HFFc6 (cell line): ENCODE results near the gene APOL5. TPM values are rescaled to one million over a fixed set of nuclear protein-coding genes. Genes with fewer than 3 reads are reported as not detected.
"Not testable (repeated sequence)": the region's sequence is repeated elsewhere in the genome, so short reads cannot be mapped to it uniquely, and the experiment has no call there.

ENCODE experiments used
- DNase-seq: peaks from one replicate; pipeline ENCODE4 v3.0.0-alpha.2; 2018
- H3K27ac Mint-ChIP-seq: 2 replicates; pipeline ENCODE4 v1.8.0; 2020; ENCODE audit warnings: mild to moderate bottlenecking, mixed read lengths
- H3K27me3 Mint-ChIP-seq: 2 replicates; pipeline ENCODE4 v1.8.0; 2021; ENCODE audit warnings: mild to moderate bottlenecking, moderate library complexity, mixed read lengths; ENCODE audit not compliant: insufficient read depth
- H3K36me3 Mint-ChIP-seq: 2 replicates; pipeline ENCODE4 v1.8.0; 2021; ENCODE audit warnings: low read depth, mixed read lengths
- H3K4me1 Mint-ChIP-seq: 2 replicates; pipeline ENCODE4 v1.8.0; 2020; ENCODE audit warnings: low read depth, mixed read lengths
- H3K4me3 Mint-ChIP-seq: 2 replicates; pipeline ENCODE4 v1.8.0; 2020; ENCODE audit warnings: mild to moderate bottlenecking, moderate library complexity, mixed read lengths
- H3K9me3 Mint-ChIP-seq: 2 replicates; pipeline ENCODE4 v1.8.0; 2020; ENCODE audit warnings: mild to moderate bottlenecking, mixed read lengths
- long read RNA-seq: library from polyadenylated mRNA; unstranded; transcript quantifications from one replicate; pipeline ENCODE4 v2.0.0, GENCODE V29; 2019
- total RNA-seq, 6 experiments: library from RNA; stranded (reverse); fragmentation: NEBNext Ultra II Directional; extraction: Animal tissue kit (Norgen Biotek cat#: 25700); gene quantifications; 2 replicates in 1 of 6; 3 replicates in 5 of 6; pipeline ENCODE4 v1.2.3, GENCODE V29; 2021
- TF ChIP-seq, protein P1 (sequence below): fragments of 200-600 bp; sonication (generic); IDR thresholded peaks from 2 replicates; pipeline ENCODE4 v1.5.0; 2021; ENCODE audit warnings: antibody characterized with exemption, mild to moderate bottlenecking

APOL5 gene, protein sequence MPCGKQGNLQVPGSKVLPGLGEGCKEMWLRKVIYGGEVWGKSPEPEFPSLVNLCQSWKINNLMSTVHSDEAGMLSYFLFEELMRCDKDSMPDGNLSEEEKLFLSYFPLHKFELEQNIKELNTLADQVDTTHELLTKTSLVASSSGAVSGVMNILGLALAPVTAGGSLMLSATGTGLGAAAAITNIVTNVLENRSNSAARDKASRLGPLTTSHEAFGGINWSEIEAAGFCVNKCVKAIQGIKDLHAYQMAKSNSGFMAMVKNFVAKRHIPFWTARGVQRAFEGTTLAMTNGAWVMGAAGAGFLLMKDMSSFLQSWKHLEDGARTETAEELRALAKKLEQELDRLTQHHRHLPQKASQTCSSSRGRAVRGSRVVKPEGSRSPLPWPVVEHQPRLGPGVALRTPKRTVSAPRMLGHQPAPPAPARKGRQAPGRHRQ
- not detected for total RNA-seq
- long read RNA-seq = 0 reads

DNA sequence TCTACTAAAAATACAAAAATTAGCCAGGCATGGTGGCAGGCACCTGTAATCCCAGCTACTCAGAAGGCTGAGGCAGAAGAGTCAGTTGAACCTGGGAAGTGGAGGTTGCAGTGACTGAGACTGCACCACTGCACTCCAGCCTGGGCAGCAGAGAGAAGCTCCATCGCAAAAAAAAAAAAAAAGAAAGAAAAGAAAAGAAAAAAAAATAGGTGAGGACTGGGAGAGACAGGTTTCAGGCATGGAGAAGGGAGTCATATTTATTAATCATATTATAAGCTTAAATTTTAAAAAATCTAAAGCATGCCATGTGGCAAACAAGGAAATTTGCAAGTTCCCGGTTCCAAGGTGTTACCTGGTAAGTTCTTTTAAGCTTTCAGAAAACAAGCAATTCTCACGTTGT, at the start of gene APOL5:
APOL5 (plus strand) TSS at position 301 of the 400 bp plus-strand sequence; CDS start at position 301, 0 bp downstream.
- TF ChIP-seq, protein P1, sequence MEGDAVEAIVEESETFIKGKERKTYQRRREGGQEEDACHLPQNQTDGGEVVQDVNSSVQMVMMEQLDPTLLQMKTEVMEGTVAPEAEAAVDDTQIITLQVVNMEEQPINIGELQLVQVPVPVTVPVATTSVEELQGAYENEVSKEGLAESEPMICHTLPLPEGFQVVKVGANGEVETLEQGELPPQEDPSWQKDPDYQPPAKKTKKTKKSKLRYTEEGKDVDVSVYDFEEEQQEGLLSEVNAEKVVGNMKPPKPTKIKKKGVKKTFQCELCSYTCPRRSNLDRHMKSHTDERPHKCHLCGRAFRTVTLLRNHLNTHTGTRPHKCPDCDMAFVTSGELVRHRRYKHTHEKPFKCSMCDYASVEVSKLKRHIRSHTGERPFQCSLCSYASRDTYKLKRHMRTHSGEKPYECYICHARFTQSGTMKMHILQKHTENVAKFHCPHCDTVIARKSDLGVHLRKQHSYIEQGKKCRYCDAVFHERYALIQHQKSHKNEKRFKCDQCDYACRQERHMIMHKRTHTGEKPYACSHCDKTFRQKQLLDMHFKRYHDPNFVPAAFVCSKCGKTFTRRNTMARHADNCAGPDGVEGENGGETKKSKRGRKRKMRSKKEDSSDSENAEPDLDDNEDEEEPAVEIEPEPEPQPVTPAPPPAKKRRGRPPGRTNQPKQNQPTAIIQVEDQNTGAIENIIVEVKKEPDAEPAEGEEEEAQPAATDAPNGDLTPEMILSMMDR = no peak
- no peak for DNase-seq
- no peak within 1 kb of the TSS for H3K27ac Mint-ChIP-seq
- H3K36me3 Mint-ChIP-seq = peaks cover 12% of the 10 kb centered on the region
- peaks cover 6% of the 10 kb centered on the region for H3K27me3 Mint-ChIP-seq
- H3K4me1 Mint-ChIP-seq = no peaks in the 10 kb centered on the region
- H3K9me3 Mint-ChIP-seq = 0 out of 2 replicates have a peak, but pooled peaks cover 5% of the 10 kb centered on the region
- no peak within 1 kb of the TSS for H3K4me3 Mint-ChIP-seq

DNA sequence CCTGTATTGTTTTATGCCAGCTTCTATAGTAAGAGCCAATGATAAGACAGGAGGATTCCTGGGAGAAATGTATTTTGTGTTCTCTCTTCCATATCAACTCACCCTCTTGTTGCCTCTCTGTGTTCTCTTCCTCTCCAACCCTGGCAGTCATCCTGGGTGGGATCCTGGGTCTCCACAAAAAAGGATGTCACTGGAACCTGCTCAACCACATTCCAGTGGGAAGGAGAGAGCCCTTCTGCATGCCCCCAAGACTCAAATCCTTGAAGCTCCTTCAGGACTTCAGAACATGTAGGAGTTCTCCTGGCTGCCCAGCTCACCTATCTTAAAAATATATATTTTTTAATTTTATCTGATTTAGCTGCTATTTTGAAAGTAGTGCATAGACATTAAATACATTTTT, 43.3 kb upstream of the APOL5 start:
- Mint-ChIP-seq H3K9me3 (peaks cover 11% of the 10 kb centered on the region; the same call in 1 of the 2 replicates), H3K27ac (no peak overlapping the region), H3K27me3 (no peaks in the 10 kb centered on the region; the same call in none of the 2 replicates)

DNA sequence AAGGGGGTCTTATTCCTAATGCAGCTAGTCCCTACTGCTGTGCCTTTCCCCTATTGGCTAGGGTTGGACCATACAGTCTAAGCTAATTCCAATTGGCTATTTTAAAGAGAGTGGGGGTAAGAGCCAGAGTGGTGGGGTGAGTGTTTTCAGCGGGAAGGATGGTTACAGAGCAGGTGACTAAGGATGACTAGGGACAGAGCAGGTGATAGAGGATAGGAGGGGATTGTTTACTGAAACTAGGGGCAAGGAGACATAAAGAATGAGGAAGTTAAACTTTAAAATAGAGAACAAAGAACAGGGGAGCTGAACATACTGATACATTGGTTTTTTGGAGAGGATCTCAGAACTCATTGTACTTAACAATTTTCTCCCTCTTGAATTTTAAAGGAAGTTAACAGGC, 41.6 kb upstream of the APOL5 start:
- not testable (repeated sequence) for H3K27ac Mint-ChIP-seq, H3K27me3 Mint-ChIP-seq, DNase-seq, H3K4me3 Mint-ChIP-seq, H3K36me3 Mint-ChIP-seq
- peaks cover 11% of the 10 kb centered on the region; the same call in 1 of the 2 replicates for H3K9me3 Mint-ChIP-seq
- H3K4me1 Mint-ChIP-seq = peaks cover 13% of the 10 kb centered on the region

More for the DNA sequence above, 43.3 kb upstream of the APOL5 start:
- Mint-ChIP-seq H3K4me1 (peaks cover 8% of the 10 kb centered on the region), H3K4me3 (no peak overlapping the region), H3K36me3 (peaks cover 6% of the 10 kb centered on the region; the same call in 1 of the 2 replicates)
- no peak for DNase-seq
- TF ChIP-seq, protein P1 = no peak

DNA sequence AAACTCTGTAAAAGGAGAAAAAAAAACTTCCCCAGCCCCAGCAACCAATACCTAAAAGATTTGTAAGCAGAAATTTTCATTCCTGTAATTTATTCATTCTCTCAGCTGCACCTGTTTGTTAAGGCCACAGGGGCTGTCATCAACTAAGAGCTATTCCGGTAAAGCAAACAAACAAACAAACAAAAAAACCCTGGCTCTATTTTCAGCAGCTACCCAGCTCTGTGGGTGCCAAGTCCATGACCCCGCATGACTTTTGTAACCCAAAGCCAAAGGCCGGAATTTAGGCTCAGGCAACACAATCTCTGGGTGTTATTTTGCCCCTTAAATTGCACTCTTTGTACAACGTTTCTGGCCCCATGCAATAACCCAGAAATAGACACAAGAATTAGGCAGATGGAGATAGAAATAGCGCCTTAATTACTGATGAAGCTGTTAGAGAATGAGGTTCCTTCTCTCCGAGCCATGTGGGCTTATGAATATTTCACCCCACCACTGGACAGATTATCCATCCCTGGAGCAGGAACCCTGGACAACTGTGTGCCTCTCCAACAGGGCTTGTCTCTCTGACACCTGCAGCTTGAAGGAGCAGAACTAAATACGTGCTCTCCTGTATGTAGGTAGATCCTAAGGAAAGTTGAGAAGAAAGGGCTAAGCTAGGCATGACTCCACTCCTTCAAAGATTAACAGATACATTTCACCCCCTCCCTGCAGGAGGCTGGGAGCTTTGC, 40.0 kb upstream of the APOL5 start:
- no peaks in the 10 kb centered on the region; the same call in 1 of the 2 replicates for H3K27me3 Mint-ChIP-seq
- peaks cover 11% of the 10 kb centered on the region for H3K36me3 Mint-ChIP-seq
- no peak overlapping the region for H3K27ac Mint-ChIP-seq
- H3K4me1 Mint-ChIP-seq = peaks cover 18% of the 10 kb centered on the region
- H3K9me3 Mint-ChIP-seq = peaks cover 11% of the 10 kb centered on the region; the same call in 1 of the 2 replicates
- no peak for DNase-seq
- TF ChIP-seq, protein P1 = no peak
- H3K4me3 Mint-ChIP-seq = no peak overlapping the region

DNA sequence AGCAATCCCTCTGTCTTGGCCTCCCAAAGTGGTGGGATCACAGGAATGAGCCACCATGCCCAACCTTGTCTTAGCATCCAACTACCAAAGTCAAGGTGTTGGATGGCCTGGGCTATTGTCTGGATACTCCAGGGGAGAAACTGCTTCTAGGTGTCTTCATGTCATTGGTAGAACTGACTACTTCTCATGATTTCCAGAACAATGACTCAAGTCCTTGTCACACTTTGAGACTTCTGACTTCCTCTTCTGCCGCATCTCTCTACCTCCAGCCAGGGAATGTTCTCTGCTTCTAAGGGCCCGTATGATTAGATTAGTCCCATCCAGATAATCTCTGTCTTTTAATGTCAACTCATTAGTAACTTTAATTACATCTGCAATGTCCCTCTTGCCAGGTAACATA, 38.8 kb upstream of the APOL5 start:
- TF ChIP-seq, protein P1 = no peak
- Mint-ChIP-seq H3K4me3 (no peak overlapping the region), H3K9me3 (peaks cover 11% of the 10 kb centered on the region; the same call in 1 of the 2 replicates), H3K27ac (no peak overlapping the region), H3K4me1 (peaks cover 18% of the 10 kb centered on the region), H3K36me3 (peaks cover 11% of the 10 kb centered on the region), H3K27me3 (peaks cover 1% of the 10 kb centered on the region; the same call in 1 of the 2 replicates)
- DNase-seq = no peak

DNA sequence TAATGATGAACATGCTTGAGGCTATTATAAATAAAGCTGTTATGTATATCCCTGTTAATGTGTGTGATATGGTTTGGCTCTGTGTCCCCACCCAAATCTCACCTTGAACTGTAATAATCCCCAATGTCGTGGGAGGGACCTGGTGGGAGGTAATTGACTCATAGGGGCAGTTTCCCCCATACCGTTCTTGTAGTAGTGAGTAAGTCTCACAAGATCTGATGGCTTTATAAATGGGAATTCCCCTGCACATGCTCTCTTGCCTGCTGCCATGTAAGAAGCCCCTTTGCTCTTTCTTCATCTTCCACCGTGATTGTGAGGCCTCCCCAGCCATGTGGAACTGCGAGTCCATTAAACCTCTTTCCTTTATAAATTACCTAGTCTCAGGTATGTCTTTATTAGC, 38.2 kb upstream of the APOL5 start:
- Mint-ChIP-seq H3K9me3 (peaks cover 11% of the 10 kb centered on the region; the same call in 1 of the 2 replicates), H3K4me1 (peaks cover 18% of the 10 kb centered on the region), H3K36me3 (peaks cover 11% of the 10 kb centered on the region)
- not testable (repeated sequence) for H3K27ac Mint-ChIP-seq, DNase-seq, H3K27me3 Mint-ChIP-seq, H3K4me3 Mint-ChIP-seq
